ENCODE measurements around the gene ZNF660.

Gene ZNF660

GRCh38 chr3:44632193-44632592, 47.4 kb downstream of the ZNF660 start:
- DNase-seq (ENCODE audit: low read depth in 2 of 2) = no peak

- DNase-seq (ENCODE audit: low read depth in 2 of 2) = no peak
Observed at GRCh38 chr3:44642337-44642736, 57.6 kb downstream of the ZNF660 start.

- DNase-seq (ENCODE audit: low read depth in 2 of 2) = no peak
Observed at GRCh38 chr3:44643024-44643423, 58.3 kb downstream of the ZNF660 start.

- no peak for DNase-seq (ENCODE audit: low read depth in 2 of 2)
Observed at GRCh38 chr3:44647771-44648170, 63.0 kb downstream of the ZNF660 start.

- DNase-seq (ENCODE audit: low read depth in 2 of 2) = peak; percentile 69 to 70
Observed at GRCh38 chr3:44648564-44649229, 63.9 kb downstream of the ZNF660 start, which contains the start of gene ZNF35. Gene ZNF35, plus strand, starts transcription at chr3:44648732. Its CDS starts 2,336 bp downstream, at chr3:44651068.
